HL-60 (cell line): ENCODE measurements around the gene PLEKHG5.

Source experiments
- CTCF ChIP-seq: IDR thresholded peaks from one replicate; pipeline ENCODE4 v1.5.1; 2011; ENCODE audit warnings: low read length, control low read depth, inconsistent platforms; ENCODE audit not compliant: insufficient read depth
- POLR2AphosphoS5 ChIP-seq: IDR thresholded peaks from 2 replicates; pipeline ENCODE4 v1.6.1; 2012; ENCODE audit warnings: low read depth
- REST ChIP-seq: IDR thresholded peaks from 2 replicates; pipeline ENCODE4 v1.6.1; 2012; ENCODE audit warnings: low read depth; ENCODE audit not compliant: insufficient replicate concordance

GRCh38 chr1:6466023-6466422 is 25.4 kb downstream of the PLEKHG5 start, which contains the start of gene TNFRSF25:
- TF ChIP-seq CTCF = no peak
- TF ChIP-seq POLR2AphosphoS5 = no peak
- no peak for TF ChIP-seq REST
